Suppressor macrophage treated with lipopolysaccharide for 4 hours (primary cell): ENCODE measurements around the gene PRR29.
"Not testable (repeated sequence)": the region's sequence is repeated elsewhere in the genome, so short reads cannot be mapped to it uniquely, and the experiment has no call there.

Source experiments
- DNase-seq: peaks from one replicate; pipeline ENCODE4 v3.0.0-alpha.2; 2020

PRR29 gene

GRCh38 chr17:63975541-63976092, 22.5 kb upstream of the PRR29 start:
- DNase-seq: no peak

GRCh38 chr17:63976702-63977101, 21.4 kb upstream of the PRR29 start:
- no peak for DNase-seq

- no peak for DNase-seq
Observed at GRCh38 chr17:63978272-63979200, 19.6 kb upstream of the PRR29 start.

- DNase-seq: not testable (repeated sequence)
Observed at GRCh38 chr17:63982641-63983040, 15.5 kb upstream of the PRR29 start.

GRCh38 chr17:63983320-63983719, 14.8 kb upstream of the PRR29 start:
- DNase-seq: no peak

GRCh38 chr17:63984236-63984635, 13.9 kb upstream of the PRR29 start:
- DNase-seq: peak; percentile 18

- DNase-seq: peak; percentile 80
Observed at GRCh38 chr17:63984651-63985386, 13.3 kb upstream of the PRR29 start.

- no peak for DNase-seq
Observed at GRCh38 chr17:63985387-63986140, 12.6 kb upstream of the PRR29 start.

- DNase-seq: no peak
Observed at GRCh38 chr17:63986821-63987220, 11.3 kb upstream of the PRR29 start.

GRCh38 chr17:63987221-63988126, 10.7 kb upstream of the PRR29 start:
- DNase-seq: no peak

- DNase-seq: no peak
Observed at GRCh38 chr17:63988127-63988478, 10.0 kb upstream of the PRR29 start.

- no peak for DNase-seq
Observed at GRCh38 chr17:63988741-63989621, 9.2 kb upstream of the PRR29 start.

GRCh38 chr17:63989622-63990345, 8.4 kb upstream of the PRR29 start:
- DNase-seq: no peak

- DNase-seq: no peak
Observed at GRCh38 chr17:63991611-63992010, 6.5 kb upstream of the PRR29 start.

GRCh38 chr17:63993368-63993985, 4.7 kb upstream of the PRR29 start:
- no peak for DNase-seq

GRCh38 chr17:63995626-63996025, 2.5 kb upstream of the PRR29 start:
- DNase-seq: no peak

GRCh38 chr17:63996430-63997182, 1.5 kb upstream of the PRR29 start:
- DNase-seq: no peak

GRCh38 chr17:63997341-63998048, 656 bp upstream of the PRR29 start:
- no peak for DNase-seq
